Loucy (cell line): ENCODE results near the gene ATF6.

ENCODE experiments used
- CTCF ChIP-seq: fragments of 200-600 bp; sonication (generic); conservative IDR thresholded peaks from 2 replicates; pipeline ENCODE4 v1.5.1; 2014; ENCODE audit warnings: mild to moderate bottlenecking, antibody characterized with exemption, low read length
- EZH2phosphoT487 ChIP-seq: fragments of 200-600 bp; IDR thresholded peaks from 2 replicates; pipeline ENCODE4 v1.6.1; 2018; ENCODE audit warnings: antibody characterized with exemption, mild to moderate bottlenecking, moderate library complexity, borderline replicate concordance

- TF ChIP-seq CTCF (no peak), EZH2phosphoT487 (no peak)
These were observed 227.5 kb downstream of the ATF6 start for GRCh38 chr1:161993576-161993975.
